Measurements from ENCODE around the gene ETNK2. TPM values are rescaled to one million over a fixed set of nuclear protein-coding genes. Genes with fewer than 3 reads are reported as not detected.
A peak's percentile ranks its signal among the peaks of the same experiment; 100 is the strongest.

The ETNK2 gene
- total and polyA plus RNA-seq, 2 donors from 2014 or later, result 33.3 to 166 TPM

GRCh38 chr1:204084247-204084772 is 67.5 kb downstream of the ETNK2 start:
- FAIRE-seq, result no peak

DNA sequence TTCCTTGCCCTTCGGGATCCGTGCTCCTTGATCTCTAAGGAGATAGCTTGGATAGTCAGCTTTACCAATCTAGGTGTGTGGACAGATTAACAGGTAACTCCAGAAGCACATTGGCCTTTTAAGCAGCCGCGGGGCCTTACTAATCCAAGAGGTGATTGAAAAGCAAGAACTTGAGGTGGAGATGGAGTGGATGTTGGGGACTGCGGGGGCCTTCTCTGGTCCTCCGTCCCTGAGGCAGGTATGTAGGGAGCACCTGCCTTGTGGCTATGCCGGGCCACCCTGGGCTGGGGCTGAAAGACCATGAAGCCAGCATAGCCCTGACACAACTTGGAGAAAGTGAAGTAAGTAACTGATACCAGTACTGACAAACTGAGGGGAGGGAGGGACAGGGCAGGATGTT is 68.4 kb downstream of the ETNK2 start:
- H3K9me3 ChIP-seq (ENCODE audit: control insufficient read depth in 2 of 3, insufficient read depth in 1 of 3, low read length in 3 of 3), result no peaks in the 10 kb centered on the region
- H3K4me3 ChIP-seq (ENCODE audit: low read length in 3 of 3), result no peak overlapping the region
- H3K4me1 ChIP-seq (ENCODE audit: control insufficient read depth in 2 of 3, insufficient read depth in 2 of 3, low read depth in 1 of 3, low read length in 3 of 3), result peaks cover 4 to 73% (median 67%) of the 10 kb centered on the region in 3 donors
- FAIRE-seq (no peak), DNase-seq (no peak)
- TF ChIP-seq, protein P1, sequence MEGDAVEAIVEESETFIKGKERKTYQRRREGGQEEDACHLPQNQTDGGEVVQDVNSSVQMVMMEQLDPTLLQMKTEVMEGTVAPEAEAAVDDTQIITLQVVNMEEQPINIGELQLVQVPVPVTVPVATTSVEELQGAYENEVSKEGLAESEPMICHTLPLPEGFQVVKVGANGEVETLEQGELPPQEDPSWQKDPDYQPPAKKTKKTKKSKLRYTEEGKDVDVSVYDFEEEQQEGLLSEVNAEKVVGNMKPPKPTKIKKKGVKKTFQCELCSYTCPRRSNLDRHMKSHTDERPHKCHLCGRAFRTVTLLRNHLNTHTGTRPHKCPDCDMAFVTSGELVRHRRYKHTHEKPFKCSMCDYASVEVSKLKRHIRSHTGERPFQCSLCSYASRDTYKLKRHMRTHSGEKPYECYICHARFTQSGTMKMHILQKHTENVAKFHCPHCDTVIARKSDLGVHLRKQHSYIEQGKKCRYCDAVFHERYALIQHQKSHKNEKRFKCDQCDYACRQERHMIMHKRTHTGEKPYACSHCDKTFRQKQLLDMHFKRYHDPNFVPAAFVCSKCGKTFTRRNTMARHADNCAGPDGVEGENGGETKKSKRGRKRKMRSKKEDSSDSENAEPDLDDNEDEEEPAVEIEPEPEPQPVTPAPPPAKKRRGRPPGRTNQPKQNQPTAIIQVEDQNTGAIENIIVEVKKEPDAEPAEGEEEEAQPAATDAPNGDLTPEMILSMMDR (IDR thresholded peaks at IDR 0.05; ENCODE audit: borderline replicate concordance, extremely low read depth, insufficient read depth), result no peak
- no peaks in the 10 kb centered on the region for H3K36me3 ChIP-seq (ENCODE audit: control insufficient read depth in 2 of 3, insufficient read depth in 3 of 3, low read length in 3 of 3)
- intact Hi-C loops (cut with DNase I), result no loop called here
- H3K27ac ChIP-seq (ENCODE audit: low read depth in 2 of 2, low read length in 2 of 2), result peak overlapping the region; percentile 84 to 87
- no peaks in the 10 kb centered on the region for H3K27me3 ChIP-seq (ENCODE audit: control insufficient read depth, insufficient read depth, low read length)
- H3K9ac ChIP-seq (ENCODE audit: low read length in 3 of 3), result peak overlapping the region in 2 of 3 donors; percentile 51 to 53

More at GRCh38 chr1:204084247-204084772, 67.5 kb downstream of the ETNK2 start:
- Histone ChIP-seq H3K4me3 (ENCODE audit: low read length in 3 of 3) (no peak overlapping the region), H3K9me3 (ENCODE audit: control insufficient read depth in 2 of 3, insufficient read depth in 1 of 3, low read length in 3 of 3) (no peaks in the 10 kb centered on the region), H3K36me3 (ENCODE audit: control insufficient read depth in 2 of 3, insufficient read depth in 3 of 3, low read length in 3 of 3) (no peaks in the 10 kb centered on the region), H3K27ac (ENCODE audit: low read depth in 2 of 2, low read length in 2 of 2) (peak overlapping the region; percentile 84 to 87), H3K9ac (ENCODE audit: low read length in 3 of 3) (peak overlapping the region in 2 of 3 donors; percentile 51 to 53), H3K27me3 (ENCODE audit: control insufficient read depth, insufficient read depth, low read length) (no peaks in the 10 kb centered on the region), H3K4me1 (ENCODE audit: control insufficient read depth in 2 of 3, insufficient read depth in 2 of 3, low read depth in 1 of 3, low read length in 3 of 3) (peaks cover 8 to 75% (median 70%) of the 10 kb centered on the region in 3 donors)
- intact Hi-C loops (cut with DNase I), result no loop called here
- peak; percentile 75 to 85 (median 77) for DNase-seq
- TF ChIP-seq, protein P1 (IDR thresholded peaks at IDR 0.05; ENCODE audit: borderline replicate concordance, extremely low read depth, insufficient read depth), result no peak

DNA sequence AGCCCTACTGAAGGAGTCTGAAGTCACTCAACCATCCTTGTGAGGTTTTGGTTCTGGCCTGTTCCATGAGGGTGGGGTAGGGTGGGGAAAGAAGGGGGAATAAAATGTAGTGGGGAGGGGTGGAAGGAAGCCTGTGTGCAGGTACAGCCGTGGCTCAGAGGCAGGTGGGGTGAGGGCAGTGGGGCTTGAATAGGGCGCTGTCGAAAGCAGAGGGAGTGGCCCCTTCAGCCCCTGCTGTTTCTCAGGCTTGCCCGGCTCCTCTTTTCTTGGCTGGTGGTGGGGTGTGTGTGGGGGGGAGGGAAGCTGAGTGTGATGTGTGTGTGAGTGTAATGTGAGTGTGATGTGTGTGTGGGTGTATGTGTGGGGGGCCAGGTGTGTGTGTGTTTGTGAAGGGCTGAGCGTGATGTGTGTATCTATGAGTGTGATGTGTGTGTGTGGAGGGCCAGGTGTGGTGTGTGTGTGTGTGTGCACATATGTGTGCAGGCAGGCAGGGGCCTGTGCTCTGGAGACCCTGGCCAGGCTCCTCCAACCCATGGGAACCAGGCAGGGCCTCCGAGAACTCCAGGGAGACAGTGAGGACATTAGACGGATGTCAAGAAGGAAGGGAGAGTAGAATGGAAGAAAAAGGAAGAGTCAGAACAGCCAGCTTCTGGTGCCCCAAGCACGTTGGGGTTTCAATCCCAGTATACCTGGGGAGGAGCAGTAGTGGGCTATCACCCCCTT is 69.9 kb downstream of the ETNK2 start:
- H3K9me3 ChIP-seq (ENCODE audit: control insufficient read depth in 2 of 3, insufficient read depth in 1 of 3, low read length in 3 of 3), result no peaks in the 10 kb centered on the region
- peak overlapping the region; percentile 77 to 87 for H3K27ac ChIP-seq (ENCODE audit: low read depth in 2 of 2, low read length in 2 of 2)
- peak overlapping the region in 2 of 3 donors; percentile 9 to 51 for H3K9ac ChIP-seq (ENCODE audit: low read length in 3 of 3)
- peaks cover 4 to 62% (median 60%) of the 10 kb centered on the region in 3 donors for H3K4me1 ChIP-seq (ENCODE audit: control insufficient read depth in 2 of 3, insufficient read depth in 2 of 3, low read depth in 1 of 3, low read length in 3 of 3)
- intact Hi-C loops (cut with DNase I), result no loop called here
- H3K4me3 ChIP-seq (ENCODE audit: low read length in 3 of 3), result no peak overlapping the region
- DNase-seq (peak in 1 of 5 donors; percentile 50), FAIRE-seq (no peak)
- H3K27me3 ChIP-seq (ENCODE audit: control insufficient read depth, insufficient read depth, low read length), result no peaks in the 10 kb centered on the region
- H3K36me3 ChIP-seq (ENCODE audit: control insufficient read depth in 2 of 3, insufficient read depth in 3 of 3, low read length in 3 of 3), result no peaks in the 10 kb centered on the region
- TF ChIP-seq, protein P1 (IDR thresholded peaks at IDR 0.05; ENCODE audit: borderline replicate concordance, extremely low read depth, insufficient read depth), result no peak
